Endodermal cell (in vitro differentiated cells): ENCODE data around the gene ARHGAP22. TPM values are rescaled to one million over a fixed set of nuclear protein-coding genes. Genes with fewer than 3 reads are reported as not detected.

Experiments
- DNase-seq: peaks from one replicate; pipeline ENCODE4 v3.0.0-alpha.2; 2017
- H3K27ac ChIP-seq: 2 replicates; pipeline ENCODE4 v1.5.1; 2013; ENCODE audit warnings: mild to moderate bottlenecking, low read depth, low read length, moderate library complexity
- H3K27me3 ChIP-seq: 2 replicates; pipeline ENCODE4 v1.6.1; 2013; ENCODE audit warnings: mild to moderate bottlenecking, low read length, moderate library complexity; ENCODE audit not compliant: insufficient read depth, control insufficient read depth, poor library complexity, severe bottlenecking
- H3K36me3 ChIP-seq: 2 replicates; pipeline ENCODE4 v1.7.0; 2013; ENCODE audit warnings: mild to moderate bottlenecking, low read length, moderate library complexity; ENCODE audit not compliant: control insufficient read depth, insufficient read depth
- H3K4me1 ChIP-seq: one replicate; pipeline ENCODE4 v1.7.0; 2013; ENCODE audit warnings: low read length; ENCODE audit not compliant: control insufficient read depth, insufficient read depth
- H3K4me3 ChIP-seq: 2 replicates; pipeline ENCODE4 v1.5.1; 2013; ENCODE audit warnings: mild to moderate bottlenecking, low read length, moderate library complexity
- H3K9ac ChIP-seq: 2 replicates; pipeline ENCODE4 v1.6.1; 2013; ENCODE audit warnings: mild to moderate bottlenecking, low read length, moderate library complexity; ENCODE audit not compliant: poor library complexity, severe bottlenecking; ENCODE audit errors: extremely low read depth
- H3K9me3 ChIP-seq: 2 replicates; pipeline ENCODE4 v1.6.1; 2013; ENCODE audit warnings: mild to moderate bottlenecking, low read length, moderate library complexity; ENCODE audit not compliant: control insufficient read depth
- H3K27ac Mint-ChIP-seq: 2 replicates; pipeline ENCODE4 v1.8.0; 2020; ENCODE audit warnings: mixed read lengths
- H3K27me3 Mint-ChIP-seq: 2 replicates; pipeline ENCODE4 v1.8.0; 2021; ENCODE audit warnings: mild to moderate bottlenecking, mixed read lengths; ENCODE audit not compliant: insufficient read depth
- H3K36me3 Mint-ChIP-seq: 2 replicates; pipeline ENCODE4 v1.8.0; 2020; ENCODE audit warnings: low read depth, mixed read lengths
- H3K4me1 Mint-ChIP-seq: 2 replicates; pipeline ENCODE4 v1.8.0; 2020; ENCODE audit warnings: mixed read lengths
- H3K4me3 Mint-ChIP-seq: 2 replicates; pipeline ENCODE4 v1.8.0; 2020; ENCODE audit warnings: mild to moderate bottlenecking, moderate library complexity, mixed read lengths
- H3K9me3 Mint-ChIP-seq: 2 replicates; pipeline ENCODE4 v1.8.0; 2020; ENCODE audit warnings: mild to moderate bottlenecking, mixed read lengths
- WGBS, 2 experiments: methylation state at CpG; one replicate each; pipeline versions ENCODE4 v1.1.5 to v1.1.7; 2013; ENCODE audit warnings: missing lambda C conversion rate in 2 of 2, mixed read lengths in 1 of 2; ENCODE audit not compliant: insufficient coverage in 1 of 2, insufficient read length in 1 of 2; 5-methylcytosine and 5-hydroxymethylcytosine counted together
- total RNA-seq, 2 donors: library from RNA; stranded (reverse); fragmentation: NEBNext Ultra II Directional in 1 of 2; extraction: Animal tissue kit (Norgen Biotek cat#: 25700) in 1 of 2; gene quantifications; 2 replicates in 1 of 2; 3 replicates in 1 of 2; pipeline ENCODE4 v1.2.1, GENCODE V29; 2021
- TF ChIP-seq, protein P1 (sequence below): fragments of 200-600 bp; sonication (generic); conservative IDR thresholded peaks from 2 replicates; pipeline ENCODE4 v1.5.0; 2021; ENCODE audit warnings: antibody characterized with exemption, mild to moderate bottlenecking

Gene ARHGAP22
- total RNA-seq, 2 donors from 2014 or later = 10.3 to 14.1 TPM

- no peaks in the 10 kb centered on the region for H3K9me3 Mint-ChIP-seq
- no peaks in the 10 kb centered on the region for H3K4me1 ChIP-seq
- TF ChIP-seq, protein P1, sequence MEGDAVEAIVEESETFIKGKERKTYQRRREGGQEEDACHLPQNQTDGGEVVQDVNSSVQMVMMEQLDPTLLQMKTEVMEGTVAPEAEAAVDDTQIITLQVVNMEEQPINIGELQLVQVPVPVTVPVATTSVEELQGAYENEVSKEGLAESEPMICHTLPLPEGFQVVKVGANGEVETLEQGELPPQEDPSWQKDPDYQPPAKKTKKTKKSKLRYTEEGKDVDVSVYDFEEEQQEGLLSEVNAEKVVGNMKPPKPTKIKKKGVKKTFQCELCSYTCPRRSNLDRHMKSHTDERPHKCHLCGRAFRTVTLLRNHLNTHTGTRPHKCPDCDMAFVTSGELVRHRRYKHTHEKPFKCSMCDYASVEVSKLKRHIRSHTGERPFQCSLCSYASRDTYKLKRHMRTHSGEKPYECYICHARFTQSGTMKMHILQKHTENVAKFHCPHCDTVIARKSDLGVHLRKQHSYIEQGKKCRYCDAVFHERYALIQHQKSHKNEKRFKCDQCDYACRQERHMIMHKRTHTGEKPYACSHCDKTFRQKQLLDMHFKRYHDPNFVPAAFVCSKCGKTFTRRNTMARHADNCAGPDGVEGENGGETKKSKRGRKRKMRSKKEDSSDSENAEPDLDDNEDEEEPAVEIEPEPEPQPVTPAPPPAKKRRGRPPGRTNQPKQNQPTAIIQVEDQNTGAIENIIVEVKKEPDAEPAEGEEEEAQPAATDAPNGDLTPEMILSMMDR = no peak
- no peak overlapping the region for H3K27ac Mint-ChIP-seq
- no peak overlapping the region for H3K4me3 Mint-ChIP-seq
- H3K4me1 Mint-ChIP-seq = no peaks in the 10 kb centered on the region
- H3K27ac ChIP-seq = no peak overlapping the region
- no peaks in the 10 kb centered on the region for H3K27me3 ChIP-seq
- WGBS, 2 experiments = 87 to 89% methylated on average over 11 of the region's 11 CpGs
- H3K27me3 Mint-ChIP-seq = peaks cover 9% of the 10 kb centered on the region
- H3K36me3 ChIP-seq = no peaks in the 10 kb centered on the region
- DNase-seq = no peak
- H3K4me3 ChIP-seq = no peak overlapping the region
- H3K36me3 Mint-ChIP-seq = no peaks in the 10 kb centered on the region
- no peak overlapping the region for H3K9ac ChIP-seq
- no peaks in the 10 kb centered on the region for H3K9me3 ChIP-seq
Measured at GRCh38 chr10:48626986-48627731, 22.3 kb upstream of the ARHGAP22 start.

- H3K9ac ChIP-seq = no peak overlapping the region
- no peaks in the 10 kb centered on the region for H3K27me3 ChIP-seq
- no peaks in the 10 kb centered on the region for H3K9me3 ChIP-seq
- Mint-ChIP-seq H3K27ac (no peak overlapping the region), H3K27me3 (peaks cover 7% of the 10 kb centered on the region), H3K9me3 (no peaks in the 10 kb centered on the region), H3K4me3 (no peak overlapping the region), H3K36me3 (no peaks in the 10 kb centered on the region), H3K4me1 (no peaks in the 10 kb centered on the region)
- H3K27ac ChIP-seq = no peak overlapping the region
- WGBS, 2 experiments = 88 to 89% methylated on average over 3 to 4 of the region's 4 CpGs
- H3K36me3 ChIP-seq = no peaks in the 10 kb centered on the region
- no peak overlapping the region for H3K4me3 ChIP-seq
- no peak for DNase-seq
- TF ChIP-seq, protein P1 = no peak
- no peaks in the 10 kb centered on the region for H3K4me1 ChIP-seq
Measured at GRCh38 chr10:48626447-48626846, 21.6 kb upstream of the ARHGAP22 start.

GRCh38 chr10:48625826-48626134 lies 20.9 kb upstream of the ARHGAP22 start:
- no peak overlapping the region for H3K27ac Mint-ChIP-seq
- 88% methylated on average over 1 of the region's 1 CpG; no CpG with 5 or more reads in 1 of the 2 experiments for WGBS, 2 experiments
- H3K27me3 ChIP-seq = no peaks in the 10 kb centered on the region
- no peak overlapping the region for H3K4me3 ChIP-seq
- no peaks in the 10 kb centered on the region for H3K4me1 ChIP-seq
- H3K4me1 Mint-ChIP-seq = no peaks in the 10 kb centered on the region
- no peak for DNase-seq
- H3K4me3 Mint-ChIP-seq = no peak overlapping the region
- peaks cover 7% of the 10 kb centered on the region for H3K27me3 Mint-ChIP-seq
- H3K36me3 Mint-ChIP-seq = no peaks in the 10 kb centered on the region
- no peaks in the 10 kb centered on the region for H3K9me3 Mint-ChIP-seq
- H3K9me3 ChIP-seq = no peaks in the 10 kb centered on the region
- TF ChIP-seq, protein P1 = no peak
- H3K9ac ChIP-seq = no peak overlapping the region
- no peaks in the 10 kb centered on the region for H3K36me3 ChIP-seq
- no peak overlapping the region for H3K27ac ChIP-seq
